Calu3 (cell line): ENCODE measurements around the gene ABCC5. TPM values are rescaled to one million over a fixed set of nuclear protein-coding genes. Genes with fewer than 3 reads are reported as not detected.

ENCODE experiments used
- BruUV-seq: library from RNA; stranded (reverse); fragments of 400-500 nt; replicated peaks from 2 replicates; lab custom pipeline; 2021; lab: Mats Ljungman, UMichigan
- CTCF ChIA-PET: fragments of 300-600 bp; sonication (Branson Sonifier 250); formaldehyde crosslinking; loops from one replicate; lab custom pipeline; 2022; ENCODE audit warnings: antibody characterized with exemption; lab: Charles Lee
- DNase-seq: peaks from one replicate; pipeline ENCODE4 v3.0.0; 2022
- H3K27ac Mint-ChIP-seq: one replicate; pipeline ENCODE4 v1.8.0; 2022; ENCODE audit warnings: mixed read lengths; ENCODE audit not compliant: unreplicated experiment
- H3K27me3 Mint-ChIP-seq: one replicate; pipeline ENCODE4 v1.8.0; 2022; ENCODE audit warnings: mixed read lengths; ENCODE audit not compliant: unreplicated experiment
- H3K36me3 Mint-ChIP-seq: one replicate; pipeline ENCODE4 v1.8.0; 2022; ENCODE audit warnings: mild to moderate bottlenecking, moderate library complexity, mixed read lengths; ENCODE audit not compliant: insufficient read depth, unreplicated experiment
- H3K4me1 Mint-ChIP-seq: one replicate; pipeline ENCODE4 v1.8.0; 2022; ENCODE audit warnings: mild to moderate bottlenecking, low read depth, mixed read lengths; ENCODE audit not compliant: unreplicated experiment
- H3K4me3 Mint-ChIP-seq: one replicate; pipeline ENCODE4 v1.8.0; 2022; ENCODE audit warnings: mild to moderate bottlenecking, low read depth, moderate library complexity, mixed read lengths; ENCODE audit not compliant: unreplicated experiment
- H3K9me3 Mint-ChIP-seq: one replicate; pipeline ENCODE4 v1.8.0; 2022; ENCODE audit warnings: low read depth, mixed read lengths; ENCODE audit not compliant: unreplicated experiment
- CTCF ChIP-seq: fragments of 200-600 bp; IDR thresholded peaks from one replicate; pipeline ENCODE4 v1.8.0; 2022; ENCODE audit warnings: antibody characterized with exemption; ENCODE audit not compliant: unreplicated experiment
- intact Hi-C: fragments of 100-400 bp; cut with micrococcal nuclease; formaldehyde crosslinking; loops from one replicate; pipeline ENCODE4 v1.10.0; 2022; ENCODE audit not compliant: unreplicated experiment
- total RNA-seq: library from RNA; stranded (reverse); gene quantifications from 2 replicates; pipeline ENCODE4 v1.2.3, GENCODE V29; 2022

Gene ABCC5
- total RNA-seq, 1 experiment from 2014 or later, result 39.1 TPM

GRCh38 chr3:184005941-184006507 lies 11.7 kb downstream of the ABCC5 start:
- Mint-ChIP-seq H3K27ac (peak overlapping the region; percentile 34), H3K27me3 (no peaks in the 10 kb centered on the region), H3K4me1 (peaks cover 27% of the 10 kb centered on the region), H3K36me3 (peaks cover 16% of the 10 kb centered on the region), H3K4me3 (peak overlapping the region; percentile 47), H3K9me3 (no peaks in the 10 kb centered on the region)
- no TSS peak for BruUV-seq
- TF ChIP-seq CTCF, result no peak
- peak; percentile 92 for DNase-seq
- CTCF ChIA-PET, result interaction anchor here (0.5 to 2.4 kb wide), 22 partner anchors 8 to 769 kb away, joined by 3 to 18 read pairs (median 5); partner anchors contain the start of genes ABCC5, CLCN2, EPHB3 and PARL
- intact Hi-C loops, result no loop called here

GRCh38 chr3:184004476-184004875 lies 13.2 kb downstream of the ABCC5 start:
- DNase-seq, result no peak
- intact Hi-C loops, result no loop called here
- no peak for TF ChIP-seq CTCF
- Mint-ChIP-seq H3K36me3 (peaks cover 13% of the 10 kb centered on the region), H3K4me3 (no peak overlapping the region), H3K9me3 (no peaks in the 10 kb centered on the region), H3K27ac (no peak overlapping the region), H3K27me3 (no peaks in the 10 kb centered on the region), H3K4me1 (peaks cover 27% of the 10 kb centered on the region)
- CTCF ChIA-PET, result no interaction called here
- no TSS peak for BruUV-seq

- no TSS peak for BruUV-seq
- CTCF ChIA-PET, result interaction anchor here (0.6 kb wide), 3 partner anchors 26 to 522 kb away, joined by 5 to 9 read pairs (median 6); no protein-coding TSS in a partner anchor
- no peaks in the 10 kb centered on the region for H3K27me3 Mint-ChIP-seq
- no peak for TF ChIP-seq CTCF
- no peak overlapping the region for H3K4me3 Mint-ChIP-seq
- peaks cover 27% of the 10 kb centered on the region for H3K4me1 Mint-ChIP-seq
- no peak overlapping the region for H3K27ac Mint-ChIP-seq
- intact Hi-C loops, result no loop called here
- DNase-seq, result no peak
- peaks cover 11% of the 10 kb centered on the region for H3K36me3 Mint-ChIP-seq
- H3K9me3 Mint-ChIP-seq, result no peaks in the 10 kb centered on the region
These were observed 14.3 kb downstream of the ABCC5 start for GRCh38 chr3:184003187-184003967.

GRCh38 chr3:184002469-184002868 lies 15.2 kb downstream of the ABCC5 start:
- no peak for DNase-seq
- no peak overlapping the region for H3K4me3 Mint-ChIP-seq
- H3K4me1 Mint-ChIP-seq, result peaks cover 27% of the 10 kb centered on the region
- intact Hi-C loops, result no loop called here
- no peaks in the 10 kb centered on the region for H3K27me3 Mint-ChIP-seq
- BruUV-seq, result no TSS peak
- H3K36me3 Mint-ChIP-seq, result peaks cover 11% of the 10 kb centered on the region
- no peak overlapping the region for H3K27ac Mint-ChIP-seq
- no peaks in the 10 kb centered on the region for H3K9me3 Mint-ChIP-seq
- TF ChIP-seq CTCF, result no peak
- CTCF ChIA-PET, result no interaction called here
